C4-2B (cell line): ENCODE measurements around the gene NHLRC2.

ENCODE experiments used
- CTCF ChIP-seq: fragments of 450-650 bp; conservative IDR thresholded peaks from 2 replicates; pipeline ENCODE4 v1.5.1; 2017; ENCODE audit warnings: mild to moderate bottlenecking
- ZFX ChIP-seq: fragments of 450-650 bp; IDR thresholded peaks from 2 replicates; pipeline ENCODE4 v1.6.1; 2017

GRCh38 chr10:113849946-113850345 lies 4.5 kb upstream of the NHLRC2 start:
- TF ChIP-seq CTCF, result no peak
- no peak for TF ChIP-seq ZFX
